ENCODE measurements around the gene GRIK1. TPM values are rescaled to one million over a fixed set of nuclear protein-coding genes. Genes with fewer than 3 reads are reported as not detected.

GRIK1 gene
- total RNA-seq, 2 donors from 2014 or later = not detected

DNA sequence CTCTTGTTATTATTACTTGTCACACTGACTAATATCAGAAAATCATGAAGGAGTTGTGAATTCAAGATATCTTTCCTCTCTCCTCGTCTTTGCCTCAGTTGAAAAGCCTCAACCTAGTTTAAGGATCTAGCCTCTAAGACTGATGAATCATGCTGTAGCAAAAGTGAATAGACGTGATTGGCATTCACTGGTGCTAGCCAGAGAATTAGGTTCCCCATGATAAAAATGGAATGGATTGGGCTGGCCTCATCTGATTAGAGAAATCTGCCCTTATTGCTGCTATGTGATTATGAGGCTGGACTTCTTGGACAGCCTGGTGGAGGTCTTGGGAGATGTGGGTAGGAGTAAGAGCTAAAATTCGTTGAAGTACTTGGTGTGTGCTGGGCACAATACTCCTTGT, 432.8 kb downstream of the GRIK1 start:
- peaks cover 5% of the 10 kb centered on the region for H3K36me3 Mint-ChIP-seq (ENCODE audit: low read depth)
- H3K4me1 Mint-ChIP-seq = no peaks in the 10 kb centered on the region
- H3K27me3 Mint-ChIP-seq = no peaks in the 10 kb centered on the region
- ATAC-seq (no peak), DNase-seq (no peak)
- no peaks in the 10 kb centered on the region for H3K9me3 ChIP-seq (ENCODE audit: control insufficient read depth, low read length, poor library complexity, severe bottlenecking)
- H3K4me3 Mint-ChIP-seq = no peak overlapping the region
- no peak overlapping the region for H3K27ac Mint-ChIP-seq

DNA sequence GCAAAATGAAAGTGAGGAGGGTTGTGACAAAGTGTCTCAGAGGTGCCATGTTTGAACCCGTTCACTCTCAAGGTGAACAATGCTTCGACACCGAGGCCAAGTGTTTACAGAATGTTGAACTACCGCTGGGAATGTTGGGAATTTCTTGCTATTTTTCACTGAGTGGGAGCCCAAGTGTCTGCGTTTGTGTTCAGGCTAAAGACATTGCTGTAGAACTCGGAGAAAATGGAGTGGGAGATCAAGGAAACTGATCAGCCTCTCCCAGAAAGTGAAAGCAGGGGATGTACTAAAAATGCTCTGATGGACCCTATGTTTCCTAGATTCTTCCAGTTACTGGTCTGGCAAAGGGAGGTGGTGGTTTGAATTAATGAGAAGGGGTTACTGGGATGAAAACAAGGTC, 433.6 kb downstream of the GRIK1 start:
- DNase-seq (no peak), ATAC-seq (no peak)
- Mint-ChIP-seq H3K4me1 (no peaks in the 10 kb centered on the region), H3K27ac (no peak overlapping the region), H3K36me3 (ENCODE audit: low read depth) (peaks cover 5% of the 10 kb centered on the region), H3K4me3 (no peak overlapping the region), H3K27me3 (no peaks in the 10 kb centered on the region)
- H3K9me3 ChIP-seq (ENCODE audit: control insufficient read depth, low read length, poor library complexity, severe bottlenecking) = no peaks in the 10 kb centered on the region

DNA sequence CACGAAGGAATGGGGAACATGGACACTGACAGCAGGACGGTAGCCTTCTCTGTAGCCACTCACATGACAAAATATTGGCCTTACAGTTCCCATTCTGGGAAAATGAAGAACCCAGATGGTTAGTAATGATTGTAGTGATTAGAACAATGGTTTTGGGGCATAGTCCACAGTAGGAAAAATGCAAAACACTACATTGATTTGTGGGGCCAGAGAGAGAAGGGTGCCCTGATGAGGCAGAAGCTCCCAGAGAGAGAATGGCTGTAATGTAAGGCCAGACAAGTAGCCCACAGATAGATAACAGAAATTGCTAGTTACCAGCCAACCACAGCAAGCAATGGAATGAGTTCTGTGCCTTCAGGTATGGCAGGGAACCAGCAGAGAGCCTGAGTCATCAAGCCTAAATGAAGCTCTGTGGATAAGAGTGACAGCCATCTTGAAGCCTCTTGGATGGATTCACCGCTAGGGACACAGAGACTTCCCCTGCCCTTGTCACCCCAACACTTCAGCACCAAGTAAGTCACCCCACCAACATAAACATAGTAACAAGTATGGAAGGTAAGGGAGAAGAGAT, 435.0 kb downstream of the GRIK1 start:
- H3K36me3 Mint-ChIP-seq (ENCODE audit: low read depth) = peaks cover 5% of the 10 kb centered on the region
- no peak overlapping the region for H3K4me3 Mint-ChIP-seq
- DNase-seq = no peak
- no peaks in the 10 kb centered on the region for H3K27me3 Mint-ChIP-seq
- no peak overlapping the region for H3K27ac Mint-ChIP-seq
- no peaks in the 10 kb centered on the region for H3K4me1 Mint-ChIP-seq
- no peaks in the 10 kb centered on the region for H3K9me3 ChIP-seq (ENCODE audit: control insufficient read depth, low read length, poor library complexity, severe bottlenecking)
- no peak for ATAC-seq

DNA sequence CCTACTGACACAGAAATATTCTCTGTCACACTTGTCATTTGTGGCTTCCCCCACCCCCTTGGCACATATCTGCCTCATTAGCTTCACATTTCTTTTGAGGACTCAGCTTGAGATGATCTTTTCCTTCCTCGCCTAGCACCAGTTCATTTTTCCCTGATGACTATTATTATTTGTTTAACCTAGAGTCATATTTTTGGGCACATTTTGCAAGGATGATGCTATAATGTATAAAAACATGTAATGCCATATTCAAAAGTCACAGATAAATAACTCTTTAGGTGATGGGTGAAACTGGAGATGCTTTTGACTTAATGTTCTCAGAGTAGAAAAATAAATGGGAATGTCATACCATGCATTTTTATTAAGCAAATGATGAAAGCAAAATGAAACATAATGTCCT, 438.3 kb downstream of the GRIK1 start:
- Mint-ChIP-seq H3K27ac (no peak overlapping the region), H3K4me3 (no peak overlapping the region), H3K36me3 (ENCODE audit: low read depth) (peaks cover 5% of the 10 kb centered on the region), H3K4me1 (no peaks in the 10 kb centered on the region), H3K27me3 (no peaks in the 10 kb centered on the region)
- no peaks in the 10 kb centered on the region for H3K9me3 ChIP-seq (ENCODE audit: control insufficient read depth, low read length, poor library complexity, severe bottlenecking)
- DNase-seq (no peak), ATAC-seq (no peak)

DNA sequence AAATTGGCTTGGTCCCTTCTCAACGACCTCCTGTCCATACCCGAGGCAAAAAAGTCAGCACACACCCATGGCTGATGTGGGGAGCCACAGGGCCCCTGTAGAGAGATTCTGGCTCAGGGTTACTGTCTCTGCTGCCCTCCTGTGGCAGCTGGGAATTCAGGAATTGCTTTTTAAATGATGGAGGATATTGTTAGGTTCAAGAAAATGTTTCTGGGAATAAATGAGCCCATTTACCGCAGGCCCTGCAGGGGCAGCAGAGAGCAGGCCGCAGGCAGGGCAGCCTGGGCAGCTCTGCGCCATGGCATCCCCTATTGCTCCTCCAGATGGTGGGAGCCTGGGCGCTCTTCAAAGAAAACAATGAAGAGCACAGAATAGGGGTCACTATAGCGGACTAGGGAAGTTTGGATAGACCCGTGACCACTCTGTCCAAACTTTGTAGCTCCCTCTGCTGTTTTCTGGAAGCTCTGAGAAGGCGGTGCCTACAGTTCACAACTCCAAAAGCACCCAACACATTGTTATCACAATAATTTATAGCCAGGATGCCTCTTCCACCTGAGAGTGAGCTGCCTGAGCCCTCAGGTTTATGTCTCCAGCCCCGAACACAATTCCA, 440.0 kb downstream of the GRIK1 start:
- Mint-ChIP-seq H3K27me3 (no peaks in the 10 kb centered on the region), H3K36me3 (ENCODE audit: low read depth) (peaks cover 3% of the 10 kb centered on the region), H3K4me3 (no peak overlapping the region), H3K27ac (no peak overlapping the region), H3K4me1 (no peaks in the 10 kb centered on the region)
- DNase-seq (no peak), ATAC-seq (no peak)
- no peaks in the 10 kb centered on the region for H3K9me3 ChIP-seq (ENCODE audit: control insufficient read depth, low read length, poor library complexity, severe bottlenecking)

DNA sequence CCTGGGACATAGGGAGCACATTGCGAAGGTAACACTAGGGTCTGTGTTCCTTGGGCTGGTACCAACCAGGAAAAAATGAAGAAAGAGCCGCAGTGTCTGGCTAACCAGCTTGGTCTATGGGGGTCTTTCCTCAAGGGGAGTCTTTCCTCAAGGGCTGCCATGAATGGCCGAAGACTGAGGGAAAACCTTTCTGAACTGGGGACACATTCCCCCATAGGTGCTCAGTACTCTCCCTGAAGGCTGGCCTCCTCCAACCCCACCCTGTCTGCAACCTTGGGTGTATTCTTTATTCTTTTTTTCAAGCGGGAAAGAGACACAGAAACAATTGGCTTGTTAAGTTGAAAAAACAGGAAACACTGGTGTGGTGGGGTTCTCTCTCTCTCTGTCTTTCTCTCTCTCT, 440.6 kb downstream of the GRIK1 start:
- H3K9me3 ChIP-seq (ENCODE audit: control insufficient read depth, low read length, poor library complexity, severe bottlenecking) = no peaks in the 10 kb centered on the region
- H3K27ac Mint-ChIP-seq = no peak overlapping the region
- DNase-seq = no peak
- peaks cover 3% of the 10 kb centered on the region for H3K36me3 Mint-ChIP-seq (ENCODE audit: low read depth)
- H3K4me3 Mint-ChIP-seq = no peak overlapping the region
- no peak for ATAC-seq
- H3K27me3 Mint-ChIP-seq = no peaks in the 10 kb centered on the region
- no peaks in the 10 kb centered on the region for H3K4me1 Mint-ChIP-seq

DNA sequence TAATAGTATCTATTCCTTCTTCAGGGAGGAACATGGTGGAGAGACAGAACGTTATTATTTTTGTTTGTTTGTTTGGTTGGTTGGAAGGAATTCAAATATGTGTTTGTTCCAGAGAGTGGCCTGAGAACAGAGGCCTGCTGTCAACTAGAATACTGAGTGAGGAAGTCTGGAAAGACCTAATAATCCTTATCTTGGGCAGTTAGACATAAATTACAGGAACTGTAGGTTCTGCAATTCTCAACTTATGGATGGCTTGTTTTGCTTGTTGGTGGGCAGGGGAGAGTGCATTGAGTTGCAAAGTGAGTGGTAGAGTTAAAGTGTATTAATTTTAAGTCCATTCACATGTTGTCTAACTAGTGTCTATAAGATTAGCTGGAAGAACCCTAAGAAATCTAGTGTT, 443.5 kb downstream of the GRIK1 start:
- H3K9me3 ChIP-seq (ENCODE audit: control insufficient read depth, low read length, poor library complexity, severe bottlenecking) = no peaks in the 10 kb centered on the region
- DNase-seq (no peak), ATAC-seq (no peak)
- Mint-ChIP-seq H3K27ac (no peak overlapping the region), H3K36me3 (ENCODE audit: low read depth) (no peaks in the 10 kb centered on the region), H3K4me3 (no peak overlapping the region), H3K27me3 (no peaks in the 10 kb centered on the region), H3K4me1 (no peaks in the 10 kb centered on the region)

DNA sequence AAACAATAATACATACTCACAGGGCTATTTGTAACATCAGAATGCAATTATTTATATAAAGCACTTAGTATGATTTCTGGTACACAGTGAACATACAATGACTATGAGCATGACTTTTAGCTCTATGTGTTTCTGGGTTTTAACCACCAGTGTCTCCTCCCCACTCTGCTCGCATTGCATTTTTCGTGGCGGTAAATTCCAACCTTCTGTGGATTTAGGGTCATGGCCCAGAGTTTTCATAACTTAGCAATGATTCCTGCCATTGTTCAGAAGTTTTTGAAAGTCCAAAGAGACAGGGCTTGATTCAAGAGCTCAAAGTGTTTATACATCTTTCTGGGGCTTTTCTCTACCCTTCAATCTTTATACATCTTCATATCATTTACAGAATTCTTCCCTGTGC, 449.8 kb downstream of the GRIK1 start:
- peaks cover 4% of the 10 kb centered on the region for H3K4me1 Mint-ChIP-seq
- no peaks in the 10 kb centered on the region for H3K9me3 ChIP-seq (ENCODE audit: control insufficient read depth, low read length, poor library complexity, severe bottlenecking)
- H3K36me3 Mint-ChIP-seq (ENCODE audit: low read depth) = peaks cover 3% of the 10 kb centered on the region
- no peak overlapping the region for H3K4me3 Mint-ChIP-seq
- H3K27ac Mint-ChIP-seq = no peak overlapping the region
- no peak for DNase-seq
- no peaks in the 10 kb centered on the region for H3K27me3 Mint-ChIP-seq
- no peak for ATAC-seq

DNA sequence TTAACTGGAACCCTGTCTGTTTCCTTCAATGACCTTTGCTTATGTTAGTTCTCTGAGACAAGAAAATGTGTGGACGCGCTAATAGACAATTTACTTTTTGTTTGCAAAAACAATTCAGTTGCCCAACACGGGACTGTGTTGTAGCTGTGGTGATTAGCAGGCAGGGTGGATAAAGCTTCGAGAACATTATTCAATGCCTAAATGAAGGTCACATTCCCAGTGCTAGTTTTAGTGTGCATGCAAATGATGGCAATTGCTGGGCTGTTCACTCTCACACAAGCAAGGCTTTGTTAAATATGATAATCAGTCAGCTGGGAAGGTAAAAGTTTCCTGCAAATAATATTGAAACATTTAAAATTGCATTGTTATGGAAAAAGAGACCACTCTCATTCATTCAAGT, 452.6 kb downstream of the GRIK1 start:
- peaks cover 4% of the 10 kb centered on the region for H3K4me1 Mint-ChIP-seq

More for the DNA sequence above, 452.6 kb downstream of the GRIK1 start:
- ATAC-seq = no peak
- Mint-ChIP-seq H3K27ac (no peak overlapping the region), H3K4me3 (no peak overlapping the region), H3K27me3 (no peaks in the 10 kb centered on the region), H3K36me3 (ENCODE audit: low read depth) (peaks cover 3% of the 10 kb centered on the region)
- H3K9me3 ChIP-seq (ENCODE audit: control insufficient read depth, low read length, poor library complexity, severe bottlenecking) = no peaks in the 10 kb centered on the region
- DNase-seq = no peak

Other genes with a start within 250 kb of the GRIK1 start
- not detected for gene CLDN17, start 226.8 kb upstream of the GRIK1 start, total RNA-seq